Endothelial cell of umbilical vein (primary cell): ENCODE measurements around the gene TOE1.

Experiments used
- CTCF ChIP-seq, 2 donors: IDR thresholded peaks; 1 replicate in 1 of 2; 2 replicates in 1 of 2; pipeline ENCODE4 v1.5.1; 2011; ENCODE audit warnings: low read length in 2 of 2, mild to moderate bottlenecking in 2 of 2, moderate library complexity in 2 of 2, control low read depth in 1 of 2, inconsistent platforms in 1 of 2, low read depth in 1 of 2; ENCODE audit not compliant: insufficient read depth in 1 of 2; ENCODE audit errors: extremely low read depth in 1 of 2
- JUN ChIP-seq: IDR thresholded peaks from 2 replicates; pipeline ENCODE4 v1.6.1; 2011; ENCODE audit warnings: borderline replicate concordance, low read depth; ENCODE audit not compliant: insufficient read length, insufficient read depth
- MAX ChIP-seq: IDR thresholded peaks from 2 replicates; pipeline ENCODE4 v1.6.1; 2011; ENCODE audit not compliant: insufficient read depth, insufficient read length
- POLR2A ChIP-seq: IDR thresholded peaks from 2 replicates; pipeline ENCODE4 v1.6.1; 2012; ENCODE audit warnings: low read depth, mild to moderate bottlenecking, control low read depth, low read length
- POLR2AphosphoS5 ChIP-seq: IDR thresholded peaks from 2 replicates; pipeline ENCODE4 v1.6.1; 2012; ENCODE audit warnings: low read depth, mild to moderate bottlenecking, control low read depth, low read length, moderate library complexity; ENCODE audit not compliant: insufficient read depth

DNA sequence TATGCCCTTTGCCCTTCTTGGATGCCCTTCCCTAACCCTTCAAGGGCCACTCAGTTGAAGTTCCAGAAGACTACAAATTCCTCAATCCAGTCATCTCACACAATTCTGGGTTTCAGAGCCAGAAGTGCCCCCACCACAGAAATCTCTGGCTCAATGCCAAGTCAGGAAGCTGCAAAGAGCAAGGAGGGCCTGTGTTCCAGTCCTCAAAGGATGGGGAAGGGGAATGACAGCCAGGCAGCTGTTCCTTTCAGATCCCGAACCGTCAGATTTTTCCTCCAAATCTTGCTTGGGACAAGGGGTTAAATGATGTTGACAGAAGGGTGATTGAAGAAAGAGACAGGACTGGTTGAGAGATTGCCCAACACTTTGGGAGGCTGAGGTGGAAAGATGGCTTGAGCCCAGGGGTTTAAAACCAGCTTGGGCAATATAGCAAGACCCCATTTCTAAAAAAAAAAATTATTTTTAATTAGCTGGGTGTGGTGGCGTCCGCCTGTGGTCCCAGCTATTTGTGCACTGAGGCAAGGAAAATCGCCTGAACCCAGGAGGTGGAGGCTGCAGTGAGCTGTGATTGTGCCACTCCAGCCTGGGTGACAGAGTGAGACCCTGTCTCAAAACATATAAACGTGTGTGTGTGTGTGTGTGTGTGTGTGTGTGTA, 14.0 kb upstream of the TOE1 start:
- TF ChIP-seq POLR2AphosphoS5 (no peak), CTCF (IDR thresholded peaks at IDR 0.05; ENCODE audit: extremely low read depth in 1 of 2, insufficient read depth in 1 of 2, low read depth in 1 of 2, low read length in 2 of 2) (no peak), POLR2A (no peak), MAX (no peak), JUN (no peak)
